NCI-H1930 (cell line): ENCODE measurements around the gene WNT7B.

Source experiments
- DNase-seq, 2 experiments: peaks; one replicate each; lab custom pipeline; 2025; lab: John Stamatoyannopoulos, UW

Gene WNT7B

GRCh38 chr22:45953178-45953577 is 23.8 kb downstream of the WNT7B start:
- no peak for DNase-seq

GRCh38 chr22:45952553-45952952 is 24.4 kb downstream of the WNT7B start:
- no peak for DNase-seq

GRCh38 chr22:45952151-45952550 is 24.8 kb downstream of the WNT7B start:
- DNase-seq = no peak

DNA sequence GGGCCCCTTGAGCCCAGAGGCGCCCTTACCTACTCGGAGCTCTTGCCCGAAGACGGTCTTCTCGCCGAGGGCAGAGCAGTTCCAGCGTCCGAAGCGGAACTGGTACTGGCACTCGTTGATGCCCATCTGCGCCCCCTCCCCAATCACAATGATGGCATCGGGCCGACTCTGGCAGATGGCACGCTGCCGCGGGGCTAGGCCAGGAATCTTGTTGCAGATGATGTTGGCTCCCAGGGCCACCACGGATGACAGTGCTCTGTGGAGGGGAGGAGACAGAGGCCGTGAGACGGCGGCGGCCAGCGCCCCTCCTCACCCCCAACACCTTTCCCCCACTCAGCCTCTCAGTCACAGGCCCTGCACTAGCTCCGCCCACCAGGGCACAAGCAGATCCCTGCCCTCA is 27.1 kb downstream of the WNT7B start:
- DNase-seq = no peak

DNA sequence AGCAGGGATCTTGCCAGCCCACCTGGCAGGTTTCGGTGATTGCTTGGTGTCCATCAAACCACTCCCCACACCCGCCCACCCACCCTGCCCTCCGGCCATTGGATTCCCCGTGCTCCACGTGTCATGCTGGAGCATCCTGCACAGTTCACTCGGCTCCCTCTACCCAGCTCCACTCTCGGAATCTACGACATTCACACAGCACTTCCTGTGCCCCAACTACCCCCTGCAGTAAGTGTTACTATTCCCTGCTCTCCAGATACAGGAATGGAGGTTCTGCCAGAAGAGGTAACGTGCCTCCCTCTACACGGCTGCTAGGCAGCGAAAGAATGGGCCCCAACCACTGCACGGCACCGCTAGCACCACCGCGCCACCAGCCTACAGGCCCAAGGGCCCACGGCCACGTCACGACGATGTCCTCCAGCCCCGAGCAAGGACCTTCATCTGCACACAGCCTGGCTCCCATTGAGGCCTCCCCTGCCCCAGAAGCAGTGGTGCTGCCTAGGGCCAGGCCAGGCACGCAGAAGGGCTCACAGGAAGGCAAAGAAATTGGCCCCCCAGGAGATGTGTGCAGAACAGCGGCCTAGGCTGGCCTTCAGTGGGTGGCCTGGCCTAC is 27.6 kb downstream of the WNT7B start:
- DNase-seq = no peak

DNA sequence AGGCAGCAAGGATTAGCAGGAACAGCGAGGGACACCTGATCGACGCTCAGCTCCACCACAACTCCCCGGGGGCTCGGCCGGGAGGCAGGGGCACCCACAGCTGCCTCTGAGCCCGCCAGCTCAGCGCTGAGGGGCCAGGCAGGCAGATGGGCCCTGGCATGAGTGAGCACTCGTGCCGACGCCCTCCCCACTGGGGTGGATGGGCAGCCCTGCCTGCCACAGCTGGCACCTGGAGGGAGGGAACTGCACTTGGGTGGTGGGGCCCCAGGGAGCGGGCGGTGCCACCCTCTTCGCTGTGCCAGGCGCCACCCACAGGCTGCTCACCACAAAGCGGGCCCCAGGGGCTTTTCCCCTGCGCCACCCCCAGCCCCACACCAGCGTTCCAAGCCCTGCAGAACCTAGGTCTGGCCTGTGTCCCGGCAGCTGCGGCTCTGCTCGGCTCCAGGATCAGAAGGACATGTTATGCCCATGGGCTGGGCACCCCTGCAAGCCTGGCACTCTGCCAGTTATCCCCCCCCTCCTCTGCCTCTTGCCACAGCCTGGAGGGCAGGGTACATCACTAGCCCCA is 28.8 kb downstream of the WNT7B start:
- no peak for DNase-seq

DNA sequence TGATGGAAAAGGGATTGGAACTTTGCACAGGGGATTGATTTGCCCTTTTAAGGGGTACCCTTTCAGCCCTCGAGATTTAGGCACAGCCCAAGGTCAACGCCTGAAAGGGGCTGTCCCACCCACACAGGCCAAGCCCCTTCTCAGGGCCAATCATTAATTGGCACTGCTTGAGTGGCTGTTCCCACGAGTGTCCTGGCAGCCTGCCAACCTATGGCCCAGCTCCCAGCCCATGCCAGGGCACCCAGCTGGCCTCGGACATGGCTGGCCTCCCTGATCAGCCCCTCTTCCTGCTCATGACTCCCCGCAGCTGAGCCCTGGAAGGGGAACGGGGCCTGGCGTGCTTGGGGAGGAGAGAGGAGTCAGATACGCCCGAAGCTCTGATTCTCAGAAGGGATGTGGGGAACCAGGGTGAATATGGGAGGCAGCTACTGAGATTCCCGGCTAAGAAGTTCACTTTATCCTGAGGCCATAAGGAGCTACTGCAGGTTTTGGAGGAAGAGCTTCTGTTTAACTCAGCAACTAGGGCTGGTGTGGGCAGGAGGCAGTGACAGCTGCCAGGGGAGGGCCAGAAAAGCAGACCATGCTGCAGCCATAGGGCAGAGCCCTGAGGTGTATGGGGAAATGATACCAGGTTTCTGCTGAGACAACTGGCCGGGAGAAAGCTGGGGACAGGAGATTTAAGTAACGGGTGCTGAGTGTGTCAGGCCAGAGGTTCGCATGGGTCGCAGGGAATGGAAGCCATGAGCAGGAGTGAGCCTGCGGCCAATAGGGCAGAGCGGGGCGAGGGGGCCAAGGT is 30.0 kb downstream of the WNT7B start:
- DNase-seq = no peak

GRCh38 chr22:45945621-45946106 is 31.3 kb downstream of the WNT7B start:
- no peak for DNase-seq

DNA sequence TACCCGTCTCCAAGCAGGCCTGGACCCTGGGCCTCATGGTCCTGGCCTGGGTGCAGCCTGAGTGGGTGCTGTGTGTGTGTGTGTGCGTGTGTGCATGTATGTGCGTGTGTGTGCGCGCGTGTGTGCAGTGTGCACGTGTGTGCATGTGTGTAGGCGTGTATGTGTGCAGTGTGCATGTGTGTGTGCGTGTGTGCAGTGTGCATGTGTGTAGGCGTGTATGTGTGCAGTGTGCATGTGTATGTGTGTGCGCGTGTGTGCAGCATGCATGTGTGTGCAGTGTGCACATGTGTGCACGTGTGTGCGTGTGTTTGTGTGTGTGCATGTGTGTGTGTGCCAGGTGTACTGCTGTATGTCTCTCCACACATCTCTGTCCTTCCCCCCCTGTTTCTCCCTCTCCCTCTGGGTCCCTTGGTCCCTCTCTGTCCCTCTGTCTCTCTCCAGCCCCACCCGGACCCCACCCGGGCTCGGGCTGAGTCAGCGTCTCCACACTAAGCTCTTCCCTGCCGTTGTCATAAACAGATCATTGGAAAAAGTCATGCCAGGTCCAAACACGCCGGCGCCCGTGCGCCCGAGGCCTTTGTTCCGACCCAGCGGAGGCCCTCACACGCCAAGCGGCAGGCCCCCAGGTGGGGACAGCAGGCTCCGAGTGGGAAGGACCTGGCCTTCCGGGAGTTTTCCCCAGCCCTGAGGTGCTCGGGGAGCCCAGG is 34.0 kb downstream of the WNT7B start:
- DNase-seq = no peak

DNA sequence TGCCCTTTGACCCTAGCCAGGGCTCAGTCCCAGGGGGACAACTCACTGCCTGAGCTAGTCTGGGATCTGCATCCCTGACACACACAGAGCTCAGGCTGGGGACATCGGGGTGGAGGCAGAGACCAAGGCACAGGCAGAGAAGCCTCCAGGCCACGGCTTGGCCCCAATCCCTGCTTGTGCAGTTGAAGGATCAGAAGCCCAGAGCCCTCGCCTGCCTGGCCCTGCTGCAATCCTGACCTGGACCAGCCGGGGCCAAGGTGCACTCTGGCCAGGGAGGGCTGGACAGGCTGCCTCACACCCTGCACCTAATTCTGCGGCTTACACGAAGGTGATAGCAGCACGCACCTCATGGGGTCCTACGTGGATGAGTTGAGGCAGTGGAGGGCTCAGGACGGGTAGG is 34.6 kb downstream of the WNT7B start:
- no peak for DNase-seq

GRCh38 chr22:45938913-45939312 is 38.0 kb downstream of the WNT7B start:
- DNase-seq = no peak

DNA sequence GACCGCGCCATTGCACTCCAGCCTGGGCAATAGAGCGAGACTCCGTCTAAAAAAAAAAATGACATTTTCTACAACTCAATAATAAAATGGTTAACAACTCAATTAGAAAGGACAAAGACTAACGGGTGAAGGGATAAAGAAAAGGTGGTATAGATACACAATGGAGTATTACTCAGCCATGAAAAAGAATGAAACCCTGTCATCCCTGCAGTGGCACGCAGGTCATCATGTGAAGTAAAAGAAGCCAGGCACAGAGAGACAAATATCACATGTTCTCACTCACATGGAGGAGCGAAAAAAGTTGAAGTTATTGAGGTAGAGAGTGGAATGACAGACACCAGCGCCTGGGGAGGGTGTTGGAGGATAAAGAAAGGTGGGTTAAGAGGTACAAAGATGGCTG is 39.0 kb downstream of the WNT7B start:
- DNase-seq = no peak

DNA sequence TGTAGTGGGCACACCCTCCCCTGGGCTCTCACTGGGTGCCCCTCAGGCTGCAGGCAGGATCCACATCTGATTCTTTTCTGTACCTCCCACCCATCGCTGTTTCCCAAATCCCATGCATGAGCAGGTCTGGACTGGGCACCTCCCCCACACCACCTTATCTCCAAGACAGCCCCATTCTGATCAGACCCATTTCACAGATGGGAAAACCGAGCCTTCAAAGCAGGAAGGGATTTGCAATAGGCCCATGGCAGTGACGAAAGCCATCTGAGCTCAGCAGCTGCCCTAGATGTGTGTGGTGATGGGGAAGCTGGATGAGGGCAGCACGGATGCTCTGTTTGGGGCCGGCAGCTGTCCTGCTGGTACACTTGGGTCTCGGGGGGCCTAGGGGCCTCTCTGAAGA is 41.4 kb downstream of the WNT7B start:
- DNase-seq = no peak

DNA sequence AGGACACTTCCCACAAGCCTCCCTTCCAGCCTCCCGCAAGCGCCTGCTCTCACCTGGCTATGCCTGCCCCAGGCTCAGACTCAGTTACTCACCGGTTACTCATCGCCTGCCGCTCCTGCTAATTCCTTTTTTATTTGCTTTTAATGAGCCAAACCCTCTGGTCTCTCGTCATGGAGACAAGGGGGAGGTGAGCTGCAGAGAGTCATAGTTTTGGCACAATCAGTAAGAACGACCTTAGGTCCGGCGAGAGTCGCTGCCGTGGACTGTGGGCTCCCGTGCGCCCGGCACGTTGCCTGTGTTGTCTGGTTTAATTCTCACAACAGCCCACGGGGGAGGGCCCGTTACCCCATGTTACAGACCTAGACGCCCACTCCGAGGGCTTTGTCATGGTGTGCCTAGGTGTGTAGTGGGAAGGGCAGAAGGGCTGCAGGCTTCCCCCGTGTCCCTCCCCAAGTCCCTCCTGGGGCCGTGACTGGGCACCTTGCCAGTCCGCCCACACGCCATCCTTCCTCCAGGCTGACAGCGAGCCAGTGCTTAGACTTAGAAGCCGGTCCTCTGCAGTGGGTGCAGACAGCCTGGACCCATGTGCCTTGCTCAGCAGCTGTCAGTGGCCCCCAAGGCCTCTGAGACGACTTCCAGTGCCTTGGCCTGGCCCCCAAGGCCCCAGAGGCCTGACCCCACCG is 42.2 kb downstream of the WNT7B start:
- no peak for DNase-seq

GRCh38 chr22:45934168-45934564 is 42.8 kb downstream of the WNT7B start:
- DNase-seq = no peak

- no peak for DNase-seq
Observed at GRCh38 chr22:45933506-45934167, 43.3 kb downstream of the WNT7B start.

DNA sequence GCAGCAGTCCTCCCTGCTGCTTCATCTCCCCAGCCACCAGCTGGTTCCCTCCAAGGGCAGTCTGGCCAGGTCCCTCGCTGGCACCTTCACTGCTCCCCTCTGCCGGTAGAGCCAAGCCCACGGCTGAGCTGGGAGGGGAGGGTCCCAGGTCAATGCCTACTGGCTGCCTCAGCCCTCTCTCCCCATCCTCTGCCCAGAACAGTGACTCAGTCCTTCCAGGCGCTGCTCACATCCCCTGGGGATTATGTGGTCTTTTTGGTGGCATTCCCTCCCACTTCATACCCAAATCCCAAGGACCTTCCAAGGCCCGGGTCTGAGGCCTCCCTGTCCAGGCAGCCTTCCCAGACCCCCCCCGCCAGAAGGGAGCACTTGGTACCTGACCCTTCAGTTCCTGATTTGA is 44.9 kb downstream of the WNT7B start:
- no peak for DNase-seq

GRCh38 chr22:45931042-45931441 is 45.9 kb downstream of the WNT7B start:
- DNase-seq = no peak

DNA sequence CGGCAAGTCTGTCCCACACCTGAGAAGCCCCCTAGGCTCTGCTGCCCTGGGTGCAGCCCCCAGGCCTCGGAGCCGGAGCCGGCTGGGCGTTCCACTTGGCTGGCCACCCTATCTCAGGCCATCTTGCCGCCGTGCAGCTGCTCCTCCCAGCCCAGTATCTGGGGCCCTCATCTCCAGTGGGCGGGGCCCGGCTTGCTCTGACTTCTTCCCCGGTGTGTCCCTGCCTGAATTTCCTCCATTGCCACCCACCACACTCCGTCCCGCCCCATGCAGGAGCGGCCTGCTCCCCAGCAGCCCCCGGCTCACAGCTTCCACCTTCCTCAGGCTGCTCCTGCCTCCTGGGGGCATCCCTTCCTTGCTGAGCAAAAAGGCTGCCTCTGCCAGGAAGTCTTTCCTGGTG is 46.6 kb downstream of the WNT7B start:
- no peak for DNase-seq

DNA sequence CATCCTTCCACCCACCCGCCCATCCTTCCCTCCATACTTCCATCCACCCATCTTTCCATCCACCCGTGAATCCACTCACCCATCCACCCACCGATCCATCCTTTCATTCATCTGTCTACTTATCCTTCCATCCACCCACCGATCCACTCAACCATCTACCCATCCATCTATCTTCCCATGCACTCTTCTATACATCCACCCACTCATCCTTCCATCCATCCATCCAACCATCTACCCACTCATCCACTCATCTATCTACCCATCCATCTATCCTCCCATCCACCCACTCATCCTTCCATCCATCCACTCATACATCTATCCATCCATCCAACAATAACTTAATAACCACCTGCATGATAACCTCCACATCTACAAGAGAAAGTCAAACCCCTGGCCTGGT is 47.3 kb downstream of the WNT7B start:
- no peak for DNase-seq

DNA sequence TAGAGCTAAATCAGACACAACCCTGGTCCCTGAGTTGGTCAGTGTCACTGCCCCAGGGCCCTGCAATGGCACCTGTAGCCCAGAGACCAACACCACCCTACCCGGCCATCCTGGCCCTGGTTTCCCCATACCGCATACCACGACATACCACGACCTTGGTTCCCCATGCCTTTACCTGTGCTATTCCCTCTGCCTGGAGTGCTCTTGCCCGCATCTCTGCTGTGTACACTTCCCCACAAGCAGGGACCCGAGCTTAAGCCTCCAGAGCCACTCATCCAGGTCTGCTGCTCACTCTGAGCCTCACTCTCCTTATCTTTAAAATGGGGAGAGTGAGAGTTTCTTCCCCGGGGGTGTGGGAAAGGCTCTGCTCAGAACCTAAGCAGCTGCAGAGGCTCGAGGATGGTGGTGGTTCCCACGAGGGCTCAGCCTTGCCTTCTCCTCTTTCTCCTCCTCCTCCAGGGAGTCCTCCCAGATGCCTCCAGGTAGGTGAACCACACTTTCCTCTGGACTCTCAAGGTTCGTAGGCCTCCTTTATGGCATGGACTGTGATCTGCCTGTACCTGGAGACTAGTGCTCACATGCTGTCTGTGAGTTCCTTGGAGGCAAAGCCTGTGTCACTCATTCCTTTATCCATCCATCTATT is 48.1 kb downstream of the WNT7B start:
- no peak for DNase-seq
